IMR-90 (cell line): ENCODE results near the gene UBR4. TPM values are rescaled to one million over a fixed set of nuclear protein-coding genes. Genes with fewer than 3 reads are reported as not detected.

Source experiments
- ATAC-seq: fragments of 200-7000 bp; cut with Tn5 transposase; 2 replicates; pipeline ENCODE4 v1.9.1; 2020; ENCODE audit warnings: low read depth, mild to moderate bottlenecking, moderate library complexity
- BruUV-seq: library from RNA; stranded (reverse); fragments of 400-500 nt; replicated peaks from 2 replicates; lab custom pipeline; 2021; lab: Mats Ljungman, UMichigan
- CTCF ChIA-PET: fragments of 300-600 bp; formaldehyde crosslinking; extraction: SDS; loops from one replicate; lab custom pipeline; 2021; ENCODE audit warnings: antibody characterized with exemption; lab: Yijun Ruan, JAX
- POLR2A ChIA-PET: fragments of 300-600 bp; sonication (Branson Sonifier 250); formaldehyde crosslinking; loops from one replicate; lab custom pipeline; 2022; ENCODE audit warnings: antibody characterized with exemption; ENCODE audit not compliant: unreplicated experiment; lab: Charles Lee
- DNase-seq: peaks from one replicate; pipeline ENCODE4 v3.0.0; 2013
- H2AFZ ChIP-seq: replicated peaks from 2 replicates; pipeline ENCODE3; 2013; ENCODE audit warnings: low read length, mild to moderate bottlenecking; ENCODE audit not compliant: poor library complexity
- H2AK5ac ChIP-seq: 2 replicates; pipeline ENCODE4 v1.6.1; 2013; ENCODE audit warnings: low read depth, low read length, inconsistent platforms
- H2AK9ac ChIP-seq: replicated peaks from 2 replicates; pipeline ENCODE3; 2013; ENCODE audit warnings: mild to moderate bottlenecking, low read depth, low read length, moderate library complexity; ENCODE audit not compliant: poor library complexity
- H2BK120ac ChIP-seq: 2 replicates; pipeline ENCODE4 v1.6.1; 2013; ENCODE audit warnings: low read depth, low read length, inconsistent platforms
- H2BK15ac ChIP-seq: 3 replicates; pipeline ENCODE4 v1.6.1; 2013; ENCODE audit warnings: low read depth, low read length, inconsistent platforms
- H2BK20ac ChIP-seq: 2 replicates; pipeline ENCODE4 v1.6.1; 2013; ENCODE audit warnings: low read depth, mild to moderate bottlenecking, inconsistent platforms, low read length, moderate library complexity
- H2BK5ac ChIP-seq: 2 replicates; pipeline ENCODE4 v1.6.1; 2013; ENCODE audit warnings: mild to moderate bottlenecking, low read depth, low read length, inconsistent platforms; ENCODE audit not compliant: poor library complexity, severe bottlenecking
- H3K14ac ChIP-seq: replicated peaks from 2 replicates; pipeline ENCODE4 v1.6.1; 2013; ENCODE audit warnings: low read depth, low read length, inconsistent platforms
- H3K18ac ChIP-seq: 2 replicates; pipeline ENCODE4 v1.6.1; 2013; ENCODE audit warnings: low read depth, low read length, control low read depth
- H3K23ac ChIP-seq: 2 replicates; pipeline ENCODE4 v1.6.1; 2013; ENCODE audit warnings: low read depth, low read length, inconsistent platforms
- H3K27ac ChIP-seq: 2 replicates; pipeline ENCODE4 v1.5.1; 2013; ENCODE audit warnings: mild to moderate bottlenecking, control low read depth, low read length; ENCODE audit not compliant: insufficient read depth
- H3K27me3 ChIP-seq: 2 replicates; pipeline ENCODE4 v1.6.1; 2013; ENCODE audit warnings: low read length; ENCODE audit not compliant: control insufficient read depth, insufficient read depth
- H3K36me3 ChIP-seq: 2 replicates; pipeline ENCODE4 v1.6.1; 2013; ENCODE audit warnings: low read length, mixed read lengths; ENCODE audit not compliant: control insufficient read depth, insufficient read depth
- H3K4ac ChIP-seq: 2 replicates; pipeline ENCODE4 v1.6.1; 2013; ENCODE audit warnings: low read depth, low read length, inconsistent platforms
- H3K4me1 ChIP-seq: 2 replicates; pipeline ENCODE4 v1.6.1; 2013; ENCODE audit warnings: low read length, mixed read lengths; ENCODE audit not compliant: control insufficient read depth, insufficient read depth
- H3K4me2 ChIP-seq: 2 replicates; pipeline ENCODE4 v1.6.1; 2013; ENCODE audit warnings: low read depth, mild to moderate bottlenecking, control low read depth, low read length, moderate library complexity
- H3K4me3 ChIP-seq: 2 replicates; pipeline ENCODE4 v1.5.1; 2013; ENCODE audit warnings: low read depth, mild to moderate bottlenecking, control low read depth, low read length, moderate library complexity; ENCODE audit not compliant: insufficient read depth
- H3K56ac ChIP-seq: 2 replicates; pipeline ENCODE4 v1.6.1; 2013; ENCODE audit warnings: low read length, inconsistent platforms; ENCODE audit not compliant: insufficient read depth; ENCODE audit errors: extremely low read depth
- H3K79me1 ChIP-seq, 2 experiments: 2 replicates each; pipeline ENCODE4 v1.6.1; 2013; ENCODE audit warnings: low read length in 2 of 2, inconsistent platforms in 1 of 2, low read depth in 1 of 2
- H3K9ac ChIP-seq: 2 replicates; pipeline ENCODE4 v1.6.1; 2013; ENCODE audit warnings: low read depth, low read length, control low read depth
- H3K9me1 ChIP-seq: 2 replicates; pipeline ENCODE4 v1.6.1; 2013; ENCODE audit warnings: low read length, inconsistent platforms; ENCODE audit not compliant: insufficient read depth
- H3K9me3 ChIP-seq: 2 replicates; pipeline ENCODE4 v1.6.1; 2013; ENCODE audit warnings: low read length; ENCODE audit not compliant: control insufficient read depth, insufficient read depth
- H4K20me1 ChIP-seq: 2 replicates; pipeline ENCODE4 v1.6.1; 2013; ENCODE audit warnings: low read length, inconsistent platforms; ENCODE audit not compliant: insufficient read depth
- H4K5ac ChIP-seq: 2 replicates; pipeline ENCODE4 v1.6.1; 2013; ENCODE audit warnings: mild to moderate bottlenecking, low read depth, low read length, control low read depth
- H4K8ac ChIP-seq, 2 experiments: 2 replicates each; pipeline ENCODE4 v1.6.1; 2013; ENCODE audit warnings: low read depth in 2 of 2, low read length in 2 of 2, control low read depth in 1 of 2, inconsistent platforms in 1 of 2
- H4K91ac ChIP-seq: 2 replicates; pipeline ENCODE4 v1.6.1; 2013; ENCODE audit warnings: low read depth, low read length, inconsistent platforms; ENCODE audit not compliant: insufficient read depth
- BHLHE40 ChIP-seq: fragments of 150-350 bp; IDR thresholded peaks from 2 replicates; pipeline ENCODE4 v1.6.1; 2016; ENCODE audit warnings: mild to moderate bottlenecking, low read depth, low read length
- CEBPB ChIP-seq: IDR thresholded peaks from 2 replicates; pipeline ENCODE4 v1.6.1; 2012; ENCODE audit warnings: low read depth, low read length, improper control_type of control experiment
- CHD1 ChIP-seq: IDR thresholded peaks from 2 replicates; pipeline ENCODE4 v1.6.1; 2012; ENCODE audit warnings: low read depth, low read length, improper control_type of control experiment
- FOS ChIP-seq: fragments of 150-350 bp; IDR thresholded peaks from 2 replicates; pipeline ENCODE4 v1.6.1; 2016; ENCODE audit warnings: low read depth, low read length
- MAFK ChIP-seq: IDR thresholded peaks from 2 replicates; pipeline ENCODE4 v1.6.1; 2012; ENCODE audit warnings: low read depth, low read length, improper control_type of control experiment
- SMC3 ChIP-seq: fragments of 150-350 bp; IDR thresholded peaks from 2 replicates; pipeline ENCODE4 v1.6.1; 2016; ENCODE audit warnings: low read depth, mild to moderate bottlenecking, antibody characterized with exemption, low read length, moderate library complexity
- WGBS, 2 experiments: methylation state at CpG; one replicate each; pipeline versions ENCODE4 v1.1.5 to v1.1.7; 2013; ENCODE audit warnings: missing lambda C conversion rate in 2 of 2; ENCODE audit not compliant: insufficient read length in 1 of 2; ENCODE audit errors: extremely low coverage in 2 of 2; 5-methylcytosine and 5-hydroxymethylcytosine counted together
- dilution Hi-C: fragments of 300-500 bp; cut with HindIII; formaldehyde crosslinking; loops from one replicate; pipeline ENCODE4 v1.14.3; 2018; ENCODE audit warnings: low sequenced_read_pairs; ENCODE audit not compliant: unreplicated experiment
- in situ Hi-C: fragments of 300-500 bp; cut with MboI; formaldehyde crosslinking; loops from 3 replicates; pipeline ENCODE4 v1.14.3; 2019; ENCODE audit warnings: low sequenced_read_pairs, inconsistent platforms, mixed read lengths
- intact Hi-C: fragments of 100-400 bp; cut with micrococcal nuclease; formaldehyde crosslinking; loops from 2 replicates; pipeline ENCODE4 v1.10.0; 2022
- polyA plus RNA-seq, 3 experiments: library from polyadenylated mRNA; depleted of rRNA; stranded (reverse); fragments of >200 nt; gene quantifications; 2 replicates each; pipeline ENCODE4 v1.2.3, GENCODE V29; 2012; ENCODE audit warnings: low replicate concordance in 1 of 3
- total RNA-seq: library from RNA; depleted of rRNA; stranded (reverse); fragments of >200 nt; gene quantifications from 2 replicates; pipeline ENCODE4 v1.2.3, GENCODE V29; 2012

Gene UBR4
- total and polyA plus RNA-seq, 2 of the 4 experiments (the other 2 are of a cell fraction), result 87.8 to 121 TPM

GRCh38 chr1:19089524-19089923, 120.5 kb downstream of the UBR4 start:
- Histone ChIP-seq H3K14ac (no peak overlapping the region), H4K5ac (no peak overlapping the region), H4K20me1 (peaks cover 38% of the 10 kb centered on the region), H3K4me2 (no peak overlapping the region), H3K4me1 (peaks cover 33% of the 10 kb centered on the region), H2BK120ac (no peak overlapping the region), H3K56ac (no peak overlapping the region), H2BK20ac (no peak overlapping the region), H2BK15ac (no peak overlapping the region), H2AK9ac (no peak overlapping the region), H3K9me3 (no peaks in the 10 kb centered on the region), H3K27ac (no peak overlapping the region), H3K79me1 (peaks cover 40 to 63% of the 10 kb centered on the region in 2 experiments), H3K23ac (0 out of 2 replicates have a peak overlapping the region, but pooled peaks have one; percentile 22), H2AFZ (no peak overlapping the region), H3K9ac (no peak overlapping the region), H2AK5ac (no peak overlapping the region; the same call in 1 of the 2 replicates), H4K8ac (no peak overlapping the region), H3K9me1 (peaks cover 3% of the 10 kb centered on the region), H3K4ac (no peak overlapping the region), H3K18ac (no peak overlapping the region), H4K91ac (no peak overlapping the region), H3K27me3 (no peaks in the 10 kb centered on the region), H3K4me3 (no peak overlapping the region), H3K36me3 (peaks cover 76% of the 10 kb centered on the region), H2BK5ac (no peak overlapping the region)
- dilution Hi-C loops (no loop called here), in situ Hi-C loops (no loop called here), intact Hi-C loops (no loop called here)
- ATAC-seq (no peak), DNase-seq (no peak)
- no CpG with 5 or more reads among the region's 4 CpGs for WGBS, 2 experiments
- POLR2A ChIA-PET, result no interaction called here
- CTCF ChIA-PET, result interaction anchor here (1.1 to 3.5 kb wide), 2 partner anchors 176 to 183 kb away, joined by 3 to 16 read pairs; no protein-coding TSS in a partner anchor
- no TSS peak for BruUV-seq
- TF ChIP-seq FOS, result no peak
- TF ChIP-seq BHLHE40, result no peak
- no peak for TF ChIP-seq CEBPB
- no peak for TF ChIP-seq CHD1
- TF ChIP-seq MAFK, result no peak
- no peak for TF ChIP-seq SMC3
